Activated effector memory CD4-positive, alpha-beta T cell treated with Interleukin-2 at 50 U/mL for 16 hours (primary cell): Measurements from ENCODE around the gene SPNS2.

ENCODE experiments used
- DNase-seq: peaks from one replicate; pipeline ENCODE4 v3.0.0-alpha.2; 2020

The SPNS2 gene

GRCh38 chr17:4553669-4554068, 55.0 kb downstream of the SPNS2 start:
- DNase-seq, result no peak

DNA sequence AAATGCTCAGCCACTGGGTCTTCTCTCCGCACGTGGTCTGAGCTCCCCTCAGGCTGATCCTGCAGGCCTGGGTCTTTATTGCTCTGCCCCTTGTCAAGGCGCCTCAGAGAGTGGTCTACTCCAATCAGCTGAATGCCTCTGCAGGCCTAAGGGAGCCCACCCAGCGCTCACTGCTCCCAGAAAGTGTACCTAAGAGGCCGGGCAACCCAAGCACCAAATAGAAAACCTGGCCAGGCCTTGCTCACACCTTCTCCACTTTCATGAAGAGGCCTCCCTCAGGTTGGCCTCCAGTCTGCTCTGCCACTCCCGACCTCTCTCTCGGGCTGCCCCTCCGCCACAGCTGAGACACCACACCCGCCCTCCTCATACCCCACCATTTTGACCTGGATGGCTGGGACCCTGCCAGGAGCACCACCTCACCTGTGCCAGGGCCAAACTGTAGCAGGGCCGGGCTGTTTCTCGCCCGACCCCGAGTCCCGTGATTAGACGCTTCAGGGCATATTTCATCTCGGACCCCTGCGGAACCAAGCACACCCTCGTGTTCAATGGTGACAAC, 55.8 kb downstream of the SPNS2 start:
- no peak for DNase-seq

DNA sequence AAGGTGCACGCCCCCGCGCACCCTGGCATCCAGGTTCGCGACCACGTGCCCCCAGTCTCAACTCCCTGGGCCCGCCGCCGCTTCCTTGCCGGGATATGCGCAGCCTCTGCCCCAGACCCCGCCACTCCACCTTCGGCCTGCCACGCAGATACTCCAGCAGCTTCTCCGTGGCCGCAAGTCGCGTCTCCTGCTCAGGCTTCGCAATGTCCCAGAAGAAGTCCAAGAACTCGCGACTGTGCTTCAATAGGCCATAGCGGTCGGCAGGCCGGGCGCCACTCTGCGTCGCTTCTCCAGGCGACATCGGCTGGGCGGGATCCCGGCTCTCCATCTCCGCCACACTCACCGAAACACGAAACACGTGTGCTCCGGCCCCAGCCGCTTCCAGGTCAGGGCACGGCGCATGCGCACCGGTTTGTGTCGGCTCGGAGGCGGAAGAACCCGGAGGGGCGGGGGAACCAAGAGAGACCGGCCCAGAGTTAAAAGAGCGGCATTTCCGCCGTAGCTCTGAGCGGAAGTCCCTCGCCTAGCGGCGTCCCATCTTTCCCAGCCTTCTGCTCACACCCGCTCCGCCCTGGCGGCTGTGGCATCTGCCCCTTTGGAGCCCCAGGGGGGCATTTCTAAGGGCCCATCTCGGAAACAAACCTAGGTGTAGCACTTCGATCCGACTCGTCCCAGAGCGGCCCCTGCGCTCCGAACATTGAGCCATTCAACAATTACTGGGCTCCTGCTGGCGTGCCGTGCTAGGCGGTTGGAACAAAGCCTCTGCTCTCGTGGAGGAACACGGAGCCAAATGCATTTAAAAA, 56.5 kb downstream of the SPNS2 start, which contains the start of gene MYBBP1A:
MYBBP1A (minus strand) TSS at position 388 of the 803 bp plus-strand sequence; CDS start at position 328, 60 bp downstream.
- DNase-seq, result peak; percentile 95

- no peak for DNase-seq
These were observed 57.4 kb downstream of the SPNS2 start for GRCh38 chr17:4555873-4556759.

- no peak for DNase-seq
These were observed 58.3 kb downstream of the SPNS2 start for GRCh38 chr17:4556996-4557395.

DNA sequence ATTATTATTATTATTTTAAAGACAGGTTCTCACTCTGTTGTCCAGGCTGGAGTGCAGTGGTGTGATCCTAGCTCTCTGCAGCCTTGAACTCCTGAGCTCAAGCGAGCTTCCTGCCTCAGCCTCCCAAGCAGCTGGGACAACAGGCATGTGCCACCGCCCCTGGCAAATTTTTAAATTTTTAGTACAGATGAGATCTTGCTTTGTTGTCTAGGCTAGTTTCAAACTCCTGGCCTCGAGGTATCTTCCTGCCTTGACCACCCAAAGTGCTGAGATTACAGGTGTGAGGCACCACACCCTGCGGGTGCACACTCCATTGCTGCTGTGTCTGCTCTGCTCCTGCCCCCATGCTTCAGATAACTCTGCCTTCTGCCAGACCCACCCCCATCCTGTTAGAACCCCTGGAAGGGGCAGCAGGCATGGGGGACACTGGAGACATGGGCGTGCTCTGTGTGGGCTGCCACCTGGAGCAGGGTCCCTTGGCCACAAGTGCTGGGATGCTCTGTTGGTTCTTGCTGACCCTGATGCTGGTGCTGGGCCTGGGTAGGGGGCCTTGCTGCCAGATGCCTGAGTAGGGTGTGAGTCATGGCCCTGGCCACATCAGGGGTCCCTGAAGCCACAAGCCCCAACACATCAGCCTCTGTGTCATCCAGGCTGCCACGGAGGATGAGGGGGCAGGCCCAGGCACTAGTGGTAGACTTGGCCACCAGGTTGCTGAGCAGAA, 59.1 kb downstream of the SPNS2 start:
- no peak for DNase-seq

- no peak for DNase-seq
These were observed 59.8 kb downstream of the SPNS2 start for GRCh38 chr17:4558347-4558971.

GRCh38 chr17:4559139-4559791, 60.6 kb downstream of the SPNS2 start:
- no peak for DNase-seq

DNA sequence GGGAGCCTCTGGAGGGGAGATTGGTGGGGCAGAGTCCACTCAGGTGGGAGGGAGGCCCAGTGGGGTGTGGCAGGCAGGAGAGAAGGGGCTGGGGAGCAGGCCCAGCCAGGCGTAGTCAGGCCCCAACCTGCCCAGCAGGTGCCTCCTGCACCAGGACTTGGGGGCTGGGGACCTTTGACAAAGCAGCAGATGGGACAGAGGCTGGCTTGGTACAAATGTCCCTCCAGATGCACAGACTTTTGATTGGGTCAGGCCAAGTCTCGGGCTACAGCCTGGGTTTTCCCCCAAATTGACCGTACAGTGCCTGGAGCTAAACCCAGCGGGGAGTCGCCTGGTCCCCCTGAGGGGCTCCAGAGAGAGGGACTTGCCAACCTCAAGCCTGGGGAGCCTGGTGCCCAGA, 61.3 kb downstream of the SPNS2 start:
- no peak for DNase-seq

GRCh38 chr17:4560421-4560820, 61.7 kb downstream of the SPNS2 start, which contains the start of gene GGT6:
Gene GGT6 (minus strand): TSS chr17:4560577. CDS start chr17:4560521, 56 bp downstream.
- DNase-seq, result no peak

GRCh38 chr17:4560837-4561256, 62.2 kb downstream of the SPNS2 start:
- no peak for DNase-seq

DNA sequence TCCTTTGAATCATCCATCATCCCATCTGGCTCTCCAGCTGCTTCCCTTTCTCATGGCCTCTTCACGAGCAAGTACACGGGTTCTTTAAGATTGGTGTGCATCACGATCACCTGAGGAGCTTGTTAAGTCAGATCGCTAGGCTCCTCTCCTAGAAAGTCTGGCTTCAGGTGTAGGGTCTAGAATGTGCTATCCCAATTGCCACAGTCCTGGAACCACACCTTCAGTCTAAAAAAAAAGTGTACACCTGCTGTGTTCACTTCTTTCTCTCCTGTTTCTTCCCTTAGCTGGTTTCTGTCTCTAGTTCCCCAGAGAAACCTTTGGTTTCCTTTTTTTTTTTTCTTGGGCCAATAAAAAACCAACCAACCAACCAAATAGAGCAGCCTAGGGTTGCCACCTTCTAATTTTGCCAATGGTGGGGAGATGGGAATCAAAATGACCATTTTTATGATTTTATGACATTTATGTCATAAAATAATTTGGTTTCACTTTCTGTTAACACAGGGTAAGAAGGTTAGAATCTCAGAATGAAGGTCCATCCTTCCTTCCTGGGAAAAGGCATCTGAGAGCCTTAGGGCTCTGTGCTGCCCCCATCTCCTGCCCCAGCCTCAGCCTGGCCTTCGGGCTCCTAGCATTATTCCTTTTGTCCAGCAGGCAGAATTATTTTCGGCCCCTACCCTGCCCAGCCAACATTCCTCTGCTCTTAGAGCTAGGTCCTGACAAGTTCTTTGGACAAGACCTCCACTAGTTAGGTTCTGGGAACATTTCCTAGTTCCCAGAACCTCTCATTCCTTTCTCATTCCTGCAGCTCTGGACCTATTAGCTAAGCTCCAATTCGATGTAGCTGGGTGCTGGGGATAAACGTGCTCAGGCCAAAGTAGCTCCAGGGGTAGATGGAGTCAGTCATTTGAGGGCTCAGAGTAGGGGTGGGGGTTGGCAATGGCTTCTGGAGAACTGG, 63.6 kb downstream of the SPNS2 start:
- DNase-seq, result no peak

- DNase-seq, result peak; percentile 19
These were observed 66.8 kb downstream of the SPNS2 start for GRCh38 chr17:4565209-4566141.

GRCh38 chr17:4566785-4567184, 68.1 kb downstream of the SPNS2 start:
- peak; percentile 8 for DNase-seq

DNA sequence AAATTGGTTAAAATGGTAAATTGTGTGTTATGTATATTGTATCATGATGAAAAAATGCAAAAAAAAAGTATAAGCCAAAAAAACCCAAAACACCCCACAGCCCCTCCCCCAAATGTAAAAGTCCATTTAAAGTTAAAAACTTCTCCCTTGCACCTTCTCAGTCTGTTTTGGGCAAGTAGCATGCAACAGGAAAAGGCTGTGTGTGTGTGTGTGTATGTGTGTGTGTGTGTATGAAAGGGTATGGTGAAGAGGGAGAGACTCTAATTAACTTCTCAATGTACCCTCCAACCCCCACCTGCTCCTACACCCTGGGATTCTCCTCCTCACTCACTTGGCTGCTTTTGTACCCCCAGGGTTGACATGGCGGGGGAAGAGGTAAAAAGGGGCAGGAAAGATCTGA, 70.9 kb downstream of the SPNS2 start:
- no peak for DNase-seq

- no peak for DNase-seq
These were observed 73.5 kb downstream of the SPNS2 start for GRCh38 chr17:4572131-4572530.

DNA sequence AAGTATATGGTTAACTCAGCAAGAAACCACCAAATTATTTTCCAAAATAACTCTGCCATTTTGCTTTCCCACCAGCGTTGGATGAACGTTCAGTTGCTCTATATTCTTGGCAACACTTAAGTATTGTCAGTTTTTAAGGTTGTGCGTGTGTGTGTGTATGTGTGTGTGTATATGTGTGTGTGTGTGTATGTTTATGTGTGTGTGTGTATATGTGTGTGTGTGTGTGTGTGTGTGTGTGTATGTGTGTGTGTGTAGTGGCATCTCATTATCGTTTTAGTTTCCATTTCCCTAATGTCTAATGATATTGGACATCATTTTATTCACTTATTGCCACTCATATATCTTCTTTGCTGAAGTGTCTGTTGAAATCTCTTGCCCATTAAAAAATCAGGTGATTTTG, 74.4 kb downstream of the SPNS2 start:
- DNase-seq, result no peak

DNA sequence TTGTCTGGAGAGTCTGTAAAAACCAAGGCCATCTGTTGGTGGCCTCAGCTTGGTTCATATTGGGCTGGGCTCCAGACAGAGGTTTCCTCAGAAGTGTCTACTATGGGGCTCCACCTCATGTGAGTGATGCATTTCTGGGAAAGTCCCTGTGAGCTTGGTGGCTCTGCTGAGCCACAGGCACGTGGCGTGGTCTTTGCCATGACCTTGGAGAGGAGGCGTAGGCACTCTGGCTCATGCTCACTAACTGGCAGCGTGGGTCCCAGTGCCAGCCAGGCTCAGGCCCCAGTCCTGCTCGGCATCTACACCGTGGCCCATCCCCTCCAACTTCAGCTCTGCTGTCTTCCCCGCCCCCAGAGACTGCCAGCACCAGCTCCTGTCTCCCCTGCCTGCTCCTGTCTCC, 75.0 kb downstream of the SPNS2 start:
- peak; percentile 9 for DNase-seq

DNA sequence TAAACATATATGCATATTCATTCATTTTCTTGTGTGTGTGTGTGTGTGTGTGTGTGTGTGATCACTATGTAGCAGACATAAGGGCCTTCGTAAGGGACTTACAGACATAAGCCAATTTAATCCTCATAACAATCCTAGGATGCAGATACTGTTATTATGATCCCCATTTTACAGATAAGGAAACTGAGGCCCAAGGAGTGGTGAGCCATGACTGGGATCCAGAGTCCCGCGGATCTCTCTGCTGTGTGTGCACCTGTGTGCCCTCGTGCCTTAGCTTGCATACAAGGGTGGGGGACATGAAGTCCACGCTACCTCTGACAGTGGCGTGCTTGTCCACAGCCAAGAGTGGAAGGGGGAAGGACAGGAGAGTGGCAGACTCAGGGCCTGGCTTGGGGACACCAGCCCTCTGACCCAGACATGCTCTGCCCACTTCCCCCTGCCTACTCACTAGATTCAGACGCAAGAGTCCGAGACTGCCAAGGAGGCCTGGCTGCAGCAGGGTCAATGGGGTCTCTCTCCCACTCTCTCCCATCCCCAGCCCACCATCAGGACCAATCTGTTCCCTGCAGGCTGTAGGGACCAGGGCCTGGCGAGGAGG, 75.9 kb downstream of the SPNS2 start:
- no peak for DNase-seq
